ENCODE results near the gene CCDC183.
"Not testable (repeated sequence)": the region's sequence is repeated elsewhere in the genome, so short reads cannot be mapped to it uniquely, and the experiment has no call there.

CCDC183 gene

DNA sequence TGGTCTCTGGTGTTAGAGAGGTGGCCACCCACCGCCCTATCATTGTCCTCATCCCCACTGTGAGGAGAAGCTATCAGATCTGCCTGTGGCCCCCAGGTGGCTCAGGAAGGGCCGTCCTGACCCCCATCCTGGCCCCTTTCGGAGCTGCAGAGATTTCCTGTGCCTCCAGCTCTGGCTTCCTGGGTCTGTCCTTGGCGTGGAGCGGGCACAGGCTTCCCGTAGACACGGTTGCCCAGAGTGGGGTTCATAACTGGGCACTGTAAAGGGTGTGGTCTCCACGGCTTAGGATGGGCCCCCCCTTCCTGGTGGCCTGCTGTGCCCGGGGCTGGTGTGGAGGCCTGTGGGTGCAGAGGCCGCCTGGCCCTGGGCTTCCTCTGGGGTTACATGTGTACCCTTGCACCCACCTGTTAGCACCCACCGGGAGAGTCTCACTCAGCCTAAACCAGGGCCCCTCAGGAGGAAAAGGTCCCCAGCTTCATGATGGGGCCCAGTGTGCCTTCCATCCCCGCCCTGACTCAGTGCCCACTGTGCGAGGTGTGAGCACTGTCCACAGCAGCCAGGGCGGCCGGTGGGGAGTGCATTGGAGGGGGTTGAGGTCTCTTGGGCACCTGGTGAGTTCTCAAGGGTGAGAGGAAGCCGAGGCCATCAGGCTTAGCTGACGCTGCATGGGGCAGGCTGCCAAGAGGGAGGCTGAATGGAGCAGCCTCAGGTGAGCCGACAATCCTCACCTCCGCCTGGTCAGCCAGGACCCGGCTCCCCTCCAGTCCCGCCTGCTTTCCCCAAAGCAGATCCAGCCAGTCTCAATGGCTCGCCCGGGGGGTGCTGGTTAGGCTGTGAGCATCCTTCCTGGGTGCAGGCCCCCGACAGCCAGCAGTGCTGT lies 30.8 kb downstream of the CCDC183 start:
- no peak for FAIRE-seq

DNA sequence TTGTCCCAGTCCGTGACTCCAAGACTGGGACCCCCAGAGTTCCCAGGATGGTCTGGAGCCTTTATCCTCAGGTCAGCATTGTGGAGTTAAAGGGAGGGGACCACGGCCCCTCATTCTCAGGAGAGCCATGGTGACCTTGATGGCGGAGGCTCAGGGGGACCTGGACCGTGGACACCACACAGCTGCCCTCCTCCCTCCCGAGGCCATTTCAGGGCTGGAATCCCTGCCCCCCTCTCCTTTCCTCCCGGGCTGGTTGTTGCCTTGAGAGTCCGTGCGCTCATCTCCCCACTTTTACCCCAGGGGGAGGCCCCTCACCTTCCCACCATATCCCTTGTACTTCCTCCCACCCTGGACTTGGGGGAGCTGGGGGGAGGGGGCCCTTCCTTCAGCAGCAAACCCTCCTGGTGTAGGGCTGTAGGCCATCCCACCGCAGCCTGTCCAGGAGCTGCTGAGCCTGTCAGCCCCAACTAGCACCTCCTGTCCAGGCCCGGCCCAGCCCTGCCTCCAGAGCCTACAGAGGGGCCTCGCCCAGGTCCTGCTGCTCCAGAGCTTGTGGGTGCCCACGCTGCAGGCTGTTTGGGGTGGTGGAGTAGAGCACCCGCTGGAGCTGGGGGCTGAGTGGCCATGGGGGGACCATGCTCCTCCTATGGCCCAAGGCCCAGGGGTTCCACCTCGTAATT lies 31.8 kb downstream of the CCDC183 start:
- FAIRE-seq: no peak

GRCh38 chr9:136828474-136829140 lies 32.5 kb downstream of the CCDC183 start:
- no peak for FAIRE-seq

DNA sequence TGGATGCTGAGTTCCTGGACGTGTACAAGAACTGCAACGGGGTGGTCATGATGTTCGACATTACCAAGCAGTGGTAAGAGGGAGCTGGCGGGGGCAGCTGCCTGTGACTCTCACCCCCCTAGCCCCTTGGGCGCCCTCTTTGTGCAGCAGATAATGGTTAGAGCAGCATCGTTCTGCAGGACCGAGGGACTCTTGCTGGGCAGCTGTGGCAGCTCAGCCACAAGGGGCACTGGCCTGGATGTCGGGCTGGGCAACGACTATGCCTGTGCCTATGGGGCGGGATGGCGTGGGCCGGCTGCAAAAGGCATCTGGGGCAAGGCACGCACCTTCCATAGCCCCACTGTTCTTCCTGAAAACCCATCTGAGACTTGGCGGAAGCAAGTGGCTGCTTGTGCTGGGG lies 33.3 kb downstream of the CCDC183 start:
- no peak for FAIRE-seq

GRCh38 chr9:136829981-136830885 lies 34.1 kb downstream of the CCDC183 start:
- no peak for FAIRE-seq

- no peak for FAIRE-seq
Observed at GRCh38 chr9:136831002-136831719, 35.0 kb downstream of the CCDC183 start.

GRCh38 chr9:136831720-136832104 lies 35.6 kb downstream of the CCDC183 start:
- FAIRE-seq: no peak

DNA sequence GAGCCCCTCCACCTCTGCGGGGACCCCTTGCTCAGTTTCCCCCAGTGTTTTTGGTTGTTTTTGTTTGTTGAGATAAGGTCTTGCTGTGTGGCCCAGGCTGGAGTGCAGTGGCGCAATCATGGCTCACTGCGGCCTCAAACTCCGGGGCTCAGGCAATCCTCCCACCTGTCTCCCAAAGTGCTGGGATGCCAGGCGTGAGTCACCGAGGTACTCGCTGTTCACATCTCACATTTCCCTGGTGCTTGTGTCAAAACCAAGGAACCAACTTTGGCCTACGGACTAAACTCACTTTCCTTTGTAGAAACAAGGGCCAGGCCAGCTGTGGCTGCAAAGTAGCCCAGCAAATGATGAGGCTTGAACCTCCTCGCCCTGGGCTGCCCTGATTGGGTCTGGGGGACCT lies 36.4 kb downstream of the CCDC183 start:
- no peak for FAIRE-seq

DNA sequence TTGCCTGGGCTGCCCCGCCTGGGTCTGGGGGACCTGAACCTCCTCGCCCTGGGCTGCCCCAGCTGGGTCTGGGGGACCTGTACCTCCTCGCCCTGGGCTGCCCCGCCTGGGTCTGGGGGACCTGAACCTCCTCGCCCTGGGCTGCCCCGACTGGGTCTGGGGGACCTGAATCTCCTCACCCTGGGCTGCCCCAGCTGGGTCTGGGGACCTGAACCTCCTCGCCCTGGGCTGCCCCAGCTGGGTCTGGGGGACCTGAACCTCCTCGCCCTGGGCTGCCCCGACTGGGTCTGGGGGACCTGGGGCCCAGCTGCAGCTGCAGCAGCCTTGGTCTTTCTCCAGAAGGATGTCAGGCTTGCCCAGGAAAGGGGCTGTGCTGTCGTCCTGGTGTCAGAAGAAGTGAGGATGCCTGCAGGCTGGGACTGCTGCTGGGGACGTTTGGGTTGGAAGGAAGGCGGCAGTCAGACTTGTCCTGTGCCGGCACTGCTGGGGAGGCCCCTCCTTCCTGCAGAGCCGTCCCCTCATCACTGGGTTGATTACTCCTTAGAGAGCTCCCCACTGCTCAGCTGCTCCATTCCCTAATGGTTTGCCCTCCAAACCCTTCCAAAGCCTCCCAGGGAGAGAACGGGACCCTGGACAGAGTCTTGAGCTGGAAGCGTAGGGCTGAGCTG lies 37.4 kb downstream of the CCDC183 start:
- FAIRE-seq: not testable (repeated sequence)

GRCh38 chr9:136835162-136835931 lies 39.2 kb downstream of the CCDC183 start:
- FAIRE-seq: no peak

- FAIRE-seq: no peak
Observed at GRCh38 chr9:136835932-136836904, 40.1 kb downstream of the CCDC183 start.

- FAIRE-seq: no peak
Observed at GRCh38 chr9:136837146-136837855, 41.2 kb downstream of the CCDC183 start.

- not testable (repeated sequence) for FAIRE-seq
Observed at GRCh38 chr9:136837856-136838277, 41.7 kb downstream of the CCDC183 start.

- FAIRE-seq: no peak
Observed at GRCh38 chr9:136838314-136839228, 42.4 kb downstream of the CCDC183 start.

DNA sequence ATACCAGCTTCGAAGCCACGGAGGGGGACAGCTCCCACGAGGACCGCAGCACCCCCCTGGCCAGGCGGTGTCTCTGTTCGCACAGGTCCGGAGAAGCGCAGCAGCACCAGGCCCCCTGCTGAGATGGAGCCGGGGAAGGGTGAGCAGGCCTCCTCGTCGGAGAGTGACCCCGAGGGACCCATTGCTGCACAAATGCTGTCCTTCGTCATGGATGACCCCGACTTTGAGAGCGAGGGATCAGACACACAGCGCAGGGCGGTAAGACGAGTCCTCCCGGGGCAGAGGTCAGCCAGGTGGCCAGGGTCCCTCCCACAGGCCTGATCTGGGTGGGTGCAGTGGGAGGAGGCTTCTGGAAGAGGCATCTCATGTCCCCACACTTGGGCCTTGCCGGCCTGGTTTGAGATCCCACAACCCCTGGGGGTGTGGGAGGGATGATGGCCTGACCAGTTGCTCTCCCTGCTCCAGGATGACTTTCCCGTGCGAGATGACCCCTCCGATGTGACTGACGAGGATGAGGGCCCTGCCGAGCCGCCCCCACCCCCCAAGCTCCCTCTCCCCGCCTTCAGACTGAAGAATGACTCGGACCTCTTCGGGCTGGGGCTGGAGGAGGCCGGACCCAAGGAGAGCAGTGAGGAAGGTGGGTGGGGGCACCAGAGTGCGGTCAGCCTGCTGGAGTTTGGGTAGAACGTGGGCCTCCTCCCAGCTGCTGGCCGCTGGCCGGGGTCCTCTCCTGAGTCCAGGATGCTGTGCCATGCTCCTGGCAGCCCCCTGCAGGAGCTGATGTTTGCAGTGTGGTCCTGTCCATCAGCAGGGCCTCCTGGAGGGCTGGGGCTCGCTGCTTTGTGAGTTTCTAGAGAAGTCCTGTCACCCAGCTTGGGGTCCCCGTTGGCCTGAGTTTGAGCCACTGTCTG lies 43.3 kb downstream of the CCDC183 start:
- no peak for FAIRE-seq
